Choroid plexus epithelial cell (primary cell): ENCODE results near the gene C21orf58.

Experiments used
- DNase-seq: peaks from one replicate; pipeline ENCODE4 v3.0.0-alpha.2; 2010; ENCODE audit warnings: low read depth
- H3K4me3 ChIP-seq: 2 replicates; pipeline ENCODE4 v1.5.1; 2011; ENCODE audit warnings: low read depth, mild to moderate bottlenecking, control low read depth, low read length, moderate library complexity
- CTCF ChIP-seq: conservative IDR thresholded peaks from 2 replicates; pipeline ENCODE4 v1.5.1; 2011; ENCODE audit warnings: low read depth, mild to moderate bottlenecking, control low read depth, inconsistent platforms, low read length, moderate library complexity

C21orf58 gene

DNA sequence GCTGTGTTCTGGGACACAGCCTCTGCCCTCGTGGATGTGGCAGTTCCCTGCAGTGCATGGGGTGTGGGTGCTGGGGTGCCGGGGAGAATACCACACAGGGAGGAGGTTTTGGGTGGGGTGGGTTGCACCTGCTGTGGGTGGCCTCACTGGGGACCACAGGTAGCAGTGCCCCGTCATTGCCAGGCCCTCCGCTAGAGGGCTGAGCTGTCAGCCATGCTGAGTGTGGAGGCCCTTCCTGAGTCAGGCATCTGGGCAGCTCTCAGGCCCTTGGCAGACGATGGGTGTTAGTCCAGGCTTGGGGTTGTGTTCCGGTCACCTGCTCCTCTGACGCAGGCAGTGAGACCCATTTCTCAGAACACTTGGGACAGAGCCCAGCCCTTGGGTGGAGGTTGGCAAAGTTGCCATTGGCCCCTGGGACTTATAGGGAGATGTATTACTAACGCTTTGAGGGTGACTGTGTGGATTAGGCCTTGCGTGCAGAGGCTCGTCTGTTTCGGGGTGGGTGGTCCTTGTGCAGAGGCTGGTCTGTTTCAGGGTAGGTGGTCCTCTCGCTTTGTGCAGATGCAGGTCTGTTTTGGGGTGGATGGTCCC lies 24.2 kb upstream of the C21orf58 start:
- DNase-seq, result no peak
- TF ChIP-seq CTCF, result no peak
- H3K4me3 ChIP-seq, result no peak overlapping the region

GRCh38 chr21:46347203-46347550 lies 23.5 kb upstream of the C21orf58 start:
- no peak for TF ChIP-seq CTCF
- DNase-seq, result no peak
- H3K4me3 ChIP-seq, result no peak overlapping the region

- no peak for DNase-seq
- no peak for TF ChIP-seq CTCF
- H3K4me3 ChIP-seq, result no peak overlapping the region
Measured at GRCh38 chr21:46346296-46347202, 22.9 kb upstream of the C21orf58 start.

- no peak for TF ChIP-seq CTCF
- no peak overlapping the region for H3K4me3 ChIP-seq
- no peak for DNase-seq
Measured at GRCh38 chr21:46345861-46346260, 22.2 kb upstream of the C21orf58 start.

GRCh38 chr21:46344219-46344915 lies 20.7 kb upstream of the C21orf58 start:
- H3K4me3 ChIP-seq, result no peak overlapping the region
- TF ChIP-seq CTCF, result no peak

DNA sequence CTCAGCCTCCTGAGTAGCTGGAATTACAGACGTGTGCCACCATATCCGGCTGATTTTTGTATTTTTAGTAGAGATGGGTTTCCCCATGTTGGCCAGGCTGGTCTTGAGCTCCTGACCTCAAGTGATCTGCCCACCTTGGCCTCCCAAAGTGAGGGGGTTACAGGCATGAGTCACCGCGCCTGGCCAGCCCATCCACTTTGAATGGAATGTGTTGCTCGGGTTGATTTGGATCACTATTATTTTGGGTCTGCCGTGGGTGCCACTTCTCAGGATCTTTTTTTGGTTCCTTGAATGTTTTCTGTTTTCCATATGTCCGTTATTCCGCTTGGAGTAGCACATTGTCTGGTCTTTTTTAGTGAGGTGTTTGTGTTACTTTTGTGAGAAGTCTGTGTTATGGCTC lies 17.3 kb upstream of the C21orf58 start:
- TF ChIP-seq CTCF, result no peak
- DNase-seq, result no peak

More at GRCh38 chr21:46344219-46344915, 20.7 kb upstream of the C21orf58 start:
- DNase-seq, result no peak

More for the DNA sequence above, 17.3 kb upstream of the C21orf58 start:
- no peak overlapping the region for H3K4me3 ChIP-seq
